Testis (tissue), 3 donors: ENCODE results near the gene SLC6A19. TPM values are rescaled to one million over a fixed set of nuclear protein-coding genes. Genes with fewer than 3 reads are reported as not detected.

Source experiments
- DNase-seq: peaks from one replicate; pipeline ENCODE4 v3.0.0-alpha.2; 2019
- H3K27ac ChIP-seq, 2 donors: fragments of 200-600 bp; sonication (generic); one replicate each; pipeline ENCODE4 v1.5.1; 2019
- H3K27me3 ChIP-seq: fragments of 200-600 bp; sonication (generic); one replicate; pipeline ENCODE4 v1.5.1; 2019
- H3K36me3 ChIP-seq: fragments of 200-600 bp; sonication (generic); one replicate; pipeline ENCODE4 v1.5.1; 2017; ENCODE audit warnings: low read depth; ENCODE audit errors: missing control alignments
- H3K4me1 ChIP-seq: fragments of 200-600 bp; sonication (generic); one replicate; pipeline ENCODE4 v1.5.1; 2019
- H3K4me3 ChIP-seq, 2 donors: fragments of 200-600 bp; sonication (generic); one replicate each; pipeline ENCODE4 v1.5.1; 2017 to 2019
- H3K9me3 ChIP-seq: fragments of 200-600 bp; sonication (generic); one replicate; pipeline ENCODE4 v1.5.1; 2017
- POLR2A ChIP-seq: fragments of 450-650 bp; IDR thresholded peaks from one replicate; pipeline ENCODE4 v1.6.1; 2017; ENCODE audit warnings: antibody characterized with exemption, mild to moderate bottlenecking, moderate library complexity
- WGBS, 2 donors: methylation state at CpG; one replicate each; pipeline ENCODE4 v1.1.5; 2018; 5-methylcytosine and 5-hydroxymethylcytosine counted together
- intact Hi-C: fragments of 100-400 bp; cut with DNase I; formaldehyde crosslinking; loops from one replicate; pipeline ENCODE4 v1.15.1; 2023; ENCODE audit warnings: low total_unique reads
- polyA plus RNA-seq: library from polyadenylated mRNA; stranded (reverse); fragments of 350-450 nt; fragmentation: Illumina TruSeq; extraction: RNeasy Lipid Tissue Mini Kit (QIAGEN cat#74804); gene quantifications from one replicate; pipeline ENCODE4 v1.2.3, GENCODE V29; 2014; ENCODE audit warnings: low read depth, low replicate concordance; ENCODE audit not compliant: insufficient read depth
- total RNA-seq, 2 donors: library from RNA; depleted of rRNA; stranded (reverse); fragments of >200 nt; gene quantifications; one replicate each; pipeline ENCODE4 v1.2.3, GENCODE V29; 2016
- TF ChIP-seq, protein P1 (sequence below), 3 experiments: fragments of 450-650 bp in 2 of 3; fragments of 200-600 bp in 1 of 3; sonication (generic) in 1 of 3; IDR thresholded peaks; one replicate each; pipeline ENCODE4 v1.5.1; 2016 to 2019; ENCODE audit warnings: antibody characterized with exemption in 3 of 3, mild to moderate bottlenecking in 2 of 3, moderate library complexity in 1 of 3

The SLC6A19 gene
- total and polyA plus RNA-seq, 3 donors from 2014 or later = 0.16 to 0.68 (median 0.28) TPM

GRCh38 chr5:1178529-1179382 is 22.6 kb upstream of the SLC6A19 start:
- Histone ChIP-seq H3K27me3 (no peaks in the 10 kb centered on the region), H3K36me3 (no peaks in the 10 kb centered on the region), H3K9me3 (no peaks in the 10 kb centered on the region), H3K4me3 (no peak overlapping the region), H3K27ac (no peak overlapping the region), H3K4me1 (peaks cover 26% of the 10 kb centered on the region)
- TF ChIP-seq, protein P1, sequence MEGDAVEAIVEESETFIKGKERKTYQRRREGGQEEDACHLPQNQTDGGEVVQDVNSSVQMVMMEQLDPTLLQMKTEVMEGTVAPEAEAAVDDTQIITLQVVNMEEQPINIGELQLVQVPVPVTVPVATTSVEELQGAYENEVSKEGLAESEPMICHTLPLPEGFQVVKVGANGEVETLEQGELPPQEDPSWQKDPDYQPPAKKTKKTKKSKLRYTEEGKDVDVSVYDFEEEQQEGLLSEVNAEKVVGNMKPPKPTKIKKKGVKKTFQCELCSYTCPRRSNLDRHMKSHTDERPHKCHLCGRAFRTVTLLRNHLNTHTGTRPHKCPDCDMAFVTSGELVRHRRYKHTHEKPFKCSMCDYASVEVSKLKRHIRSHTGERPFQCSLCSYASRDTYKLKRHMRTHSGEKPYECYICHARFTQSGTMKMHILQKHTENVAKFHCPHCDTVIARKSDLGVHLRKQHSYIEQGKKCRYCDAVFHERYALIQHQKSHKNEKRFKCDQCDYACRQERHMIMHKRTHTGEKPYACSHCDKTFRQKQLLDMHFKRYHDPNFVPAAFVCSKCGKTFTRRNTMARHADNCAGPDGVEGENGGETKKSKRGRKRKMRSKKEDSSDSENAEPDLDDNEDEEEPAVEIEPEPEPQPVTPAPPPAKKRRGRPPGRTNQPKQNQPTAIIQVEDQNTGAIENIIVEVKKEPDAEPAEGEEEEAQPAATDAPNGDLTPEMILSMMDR (IDR thresholded peaks at IDR 0.05) = no peak
- TF ChIP-seq POLR2A = no peak
- intact Hi-C loops = no loop called here
- no peak for DNase-seq
- 83% methylated on average over 8 of the region's 34 CpGs; no CpG with 5 or more reads in 1 of the 2 donors for WGBS, 2 donors

GRCh38 chr5:1179383-1179715 is 22.0 kb upstream of the SLC6A19 start:
- H3K4me1 ChIP-seq = peaks cover 32% of the 10 kb centered on the region
- no peaks in the 10 kb centered on the region for H3K27me3 ChIP-seq
- WGBS, 2 donors = no CpG with 5 or more reads among the region's 9 CpGs
- H3K9me3 ChIP-seq = no peaks in the 10 kb centered on the region
- no peak overlapping the region for H3K4me3 ChIP-seq
- H3K27ac ChIP-seq = no peak overlapping the region
- no peak for DNase-seq
- no peak for TF ChIP-seq POLR2A
- TF ChIP-seq, protein P1 (IDR thresholded peaks at IDR 0.05) = no peak
- H3K36me3 ChIP-seq = no peaks in the 10 kb centered on the region
- intact Hi-C loops = no loop called here

GRCh38 chr5:1180096-1180495 is 21.3 kb upstream of the SLC6A19 start:
- Histone ChIP-seq H3K36me3 (no peaks in the 10 kb centered on the region), H3K27me3 (no peaks in the 10 kb centered on the region), H3K4me3 (no peak overlapping the region), H3K4me1 (peaks cover 36% of the 10 kb centered on the region), H3K9me3 (no peaks in the 10 kb centered on the region), H3K27ac (no peak overlapping the region)
- no peak for TF ChIP-seq POLR2A
- TF ChIP-seq, protein P1 (IDR thresholded peaks at IDR 0.05) = no peak
- DNase-seq = no peak
- intact Hi-C loops = no loop called here
- WGBS, 2 donors = no CpG with 5 or more reads among the region's 20 CpGs

DNA sequence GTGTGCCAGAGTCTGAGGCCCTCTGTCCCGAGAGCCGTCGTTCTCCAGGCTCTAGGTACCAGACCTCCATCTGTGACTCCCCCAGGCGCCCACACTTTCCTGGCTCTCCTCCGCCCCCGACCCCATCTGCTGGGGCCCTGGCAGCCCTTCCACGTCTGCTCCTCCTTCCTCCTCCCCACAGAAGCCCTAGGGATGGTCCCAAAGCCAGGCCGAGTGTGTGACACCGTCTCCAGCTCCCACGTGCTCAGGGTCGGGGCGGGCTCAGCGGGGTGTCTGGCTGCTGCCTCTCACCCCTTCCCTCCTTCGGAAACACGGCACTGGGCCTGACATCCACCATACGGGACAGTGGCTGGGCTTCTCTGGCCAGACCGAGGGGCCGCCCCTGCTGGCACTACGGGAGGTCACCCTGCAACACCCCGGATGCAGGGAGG is 20.5 kb upstream of the SLC6A19 start:
- H3K9me3 ChIP-seq = no peaks in the 10 kb centered on the region
- intact Hi-C loops = no loop called here
- no peaks in the 10 kb centered on the region for H3K36me3 ChIP-seq
- 49 to 65% methylated on average over 16 to 20 of the region's 20 CpGs for WGBS, 2 donors
- no peak for TF ChIP-seq POLR2A
- TF ChIP-seq, protein P1 (IDR thresholded peaks at IDR 0.05) = no peak
- H3K4me1 ChIP-seq = peaks cover 42% of the 10 kb centered on the region
- DNase-seq = peak; percentile 53
- no peaks in the 10 kb centered on the region for H3K27me3 ChIP-seq
- H3K27ac ChIP-seq = no peak overlapping the region
- no peak overlapping the region for H3K4me3 ChIP-seq
